ENCODE measurements around the gene ANKRD6.

ANKRD6 gene

GRCh38 chr6:89581689-89582088 is 148.7 kb downstream of the ANKRD6 start:
- TF ChIP-seq, protein P1, sequence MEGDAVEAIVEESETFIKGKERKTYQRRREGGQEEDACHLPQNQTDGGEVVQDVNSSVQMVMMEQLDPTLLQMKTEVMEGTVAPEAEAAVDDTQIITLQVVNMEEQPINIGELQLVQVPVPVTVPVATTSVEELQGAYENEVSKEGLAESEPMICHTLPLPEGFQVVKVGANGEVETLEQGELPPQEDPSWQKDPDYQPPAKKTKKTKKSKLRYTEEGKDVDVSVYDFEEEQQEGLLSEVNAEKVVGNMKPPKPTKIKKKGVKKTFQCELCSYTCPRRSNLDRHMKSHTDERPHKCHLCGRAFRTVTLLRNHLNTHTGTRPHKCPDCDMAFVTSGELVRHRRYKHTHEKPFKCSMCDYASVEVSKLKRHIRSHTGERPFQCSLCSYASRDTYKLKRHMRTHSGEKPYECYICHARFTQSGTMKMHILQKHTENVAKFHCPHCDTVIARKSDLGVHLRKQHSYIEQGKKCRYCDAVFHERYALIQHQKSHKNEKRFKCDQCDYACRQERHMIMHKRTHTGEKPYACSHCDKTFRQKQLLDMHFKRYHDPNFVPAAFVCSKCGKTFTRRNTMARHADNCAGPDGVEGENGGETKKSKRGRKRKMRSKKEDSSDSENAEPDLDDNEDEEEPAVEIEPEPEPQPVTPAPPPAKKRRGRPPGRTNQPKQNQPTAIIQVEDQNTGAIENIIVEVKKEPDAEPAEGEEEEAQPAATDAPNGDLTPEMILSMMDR (conservative IDR thresholded peaks at IDR 0.05; ENCODE audit: low read length): no peak
- no peak overlapping the region for H3K4me3 ChIP-seq (ENCODE audit: low read length)
- no peak for DNase-seq (ENCODE audit: low read depth)

DNA sequence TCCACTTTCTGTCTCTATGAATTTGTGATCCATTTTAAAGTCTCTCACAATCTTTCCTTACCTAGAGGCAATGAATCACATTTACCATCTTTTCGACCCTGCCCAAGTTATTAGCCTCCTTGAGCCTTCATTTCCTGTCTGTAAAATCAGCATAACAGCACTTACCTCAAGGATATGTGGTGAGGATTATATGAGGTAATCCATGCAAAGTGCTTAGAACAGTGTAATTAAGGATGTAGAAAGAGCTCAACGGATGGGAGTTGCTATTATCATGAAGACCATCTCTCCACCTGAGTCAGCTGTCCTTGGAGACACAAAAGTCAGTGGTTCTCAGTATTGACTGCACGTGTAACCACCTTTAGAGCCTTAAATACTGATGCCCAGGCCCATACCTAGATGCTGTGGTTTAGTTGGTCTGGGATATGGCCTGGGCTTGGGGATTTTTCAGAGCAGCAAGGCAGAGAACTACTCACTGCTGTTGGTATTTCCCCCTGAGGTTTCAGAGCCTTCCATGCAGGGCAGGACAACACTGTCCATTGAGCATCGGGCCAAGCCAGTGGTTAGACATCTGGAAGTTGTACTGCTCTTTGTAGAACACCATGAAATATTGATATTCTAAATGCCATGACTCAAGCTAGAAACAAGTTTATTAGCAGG is 149.8 kb downstream of the ANKRD6 start:
- peak; percentile 4 for DNase-seq (ENCODE audit: low read depth)
- TF ChIP-seq, protein P1 (conservative IDR thresholded peaks at IDR 0.05; ENCODE audit: low read length): no peak
- H3K4me3 ChIP-seq (ENCODE audit: low read length): no peak overlapping the region

DNA sequence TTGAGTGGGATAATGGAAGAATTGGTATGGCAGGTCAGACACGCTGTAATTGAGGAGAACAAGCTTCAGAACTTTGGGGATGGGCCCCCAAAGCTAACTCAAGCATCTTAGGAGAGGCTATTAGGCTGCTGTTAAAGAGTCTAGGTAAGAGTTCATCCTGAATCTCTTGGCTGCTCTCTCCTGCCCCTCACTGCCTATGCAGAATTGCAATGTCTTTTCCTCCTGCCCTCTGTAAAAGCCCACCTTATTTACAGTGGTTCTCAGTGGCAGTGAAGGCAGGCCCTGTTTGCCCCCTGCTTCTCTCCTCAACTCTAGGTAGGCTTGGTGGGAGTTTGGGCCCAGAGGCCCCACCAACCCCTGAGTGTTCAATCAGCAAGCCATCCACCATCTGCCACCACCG is 150.6 kb downstream of the ANKRD6 start:
- no peak for DNase-seq (ENCODE audit: low read depth)
- no peak overlapping the region for H3K4me3 ChIP-seq (ENCODE audit: low read length)
- TF ChIP-seq, protein P1 (conservative IDR thresholded peaks at IDR 0.05; ENCODE audit: low read length): no peak

DNA sequence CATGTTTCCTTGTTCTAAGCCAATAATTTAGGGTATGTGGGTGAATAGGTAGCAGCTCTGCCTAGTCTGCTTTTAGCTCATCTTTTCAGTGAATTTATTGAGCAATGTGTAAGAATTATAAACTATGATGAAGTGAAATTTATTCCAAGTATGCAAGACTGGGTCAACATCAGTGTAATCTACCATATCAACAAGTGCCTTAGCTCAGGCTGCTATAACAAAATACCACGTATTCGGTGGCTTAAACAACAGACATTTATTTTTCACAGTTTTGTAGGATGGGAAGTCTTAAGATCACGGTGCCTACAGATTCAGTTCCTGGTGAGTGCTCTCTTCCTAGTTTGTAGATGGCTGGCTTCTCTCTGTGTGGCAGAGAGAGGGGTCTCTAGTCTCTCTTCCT is 151.6 kb downstream of the ANKRD6 start:
- no peak for DNase-seq (ENCODE audit: low read depth)
- TF ChIP-seq, protein P1 (conservative IDR thresholded peaks at IDR 0.05; ENCODE audit: low read length): no peak
- no peak overlapping the region for H3K4me3 ChIP-seq (ENCODE audit: low read length)

- TF ChIP-seq, protein P1 (conservative IDR thresholded peaks at IDR 0.05; ENCODE audit: low read length): no peak
- H3K4me3 ChIP-seq (ENCODE audit: low read length): no peak overlapping the region
- peak; percentile 3 for DNase-seq (ENCODE audit: low read depth)
These were observed 152.2 kb downstream of the ANKRD6 start for GRCh38 chr6:89585154-89585553.

DNA sequence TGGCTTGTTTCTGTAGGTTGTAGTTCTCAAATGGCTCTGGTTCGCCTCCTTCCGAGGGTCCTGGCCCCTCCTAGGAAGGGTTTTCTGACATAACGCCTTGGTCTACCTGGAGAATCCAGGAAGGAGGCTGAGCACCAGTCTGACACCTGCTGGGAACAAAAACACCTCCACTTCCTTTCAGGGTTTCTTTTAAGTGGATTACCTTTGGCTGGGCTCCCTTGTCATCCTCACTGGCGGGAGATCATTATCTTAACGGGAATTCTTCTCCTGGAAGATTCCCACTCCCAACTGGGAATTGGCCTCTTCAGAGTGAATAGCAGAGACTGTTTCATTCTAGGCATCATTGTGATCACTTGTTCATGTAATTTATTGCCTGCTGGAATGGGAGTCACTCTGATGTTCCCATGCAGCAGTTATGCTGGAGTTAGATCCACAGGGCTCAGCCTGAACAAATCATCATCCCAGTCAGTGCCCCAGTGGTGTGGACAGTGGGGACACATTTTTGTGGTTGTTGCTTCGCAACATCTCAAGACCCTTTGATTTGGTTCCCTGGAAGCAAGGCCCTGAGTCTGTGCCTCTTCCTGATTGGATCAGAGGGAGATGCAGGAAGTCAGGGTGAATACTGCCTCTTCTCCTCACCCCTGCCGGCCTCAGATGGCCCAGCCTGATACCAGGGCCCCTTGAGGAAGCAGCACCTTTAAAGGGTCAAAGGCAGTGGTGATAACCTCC is 156.5 kb downstream of the ANKRD6 start:
- TF ChIP-seq, protein P1 (conservative IDR thresholded peaks at IDR 0.05; ENCODE audit: low read length): no peak
- no peak overlapping the region for H3K4me3 ChIP-seq (ENCODE audit: low read length)
- no peak for DNase-seq (ENCODE audit: low read depth)

- TF ChIP-seq, protein P1 (conservative IDR thresholded peaks at IDR 0.05; ENCODE audit: low read length): no peak
- no peak for DNase-seq (ENCODE audit: low read depth)
These were observed 157.2 kb downstream of the ANKRD6 start for GRCh38 chr6:89590133-89590532.

More at GRCh38 chr6:89590133-89590532, 157.2 kb downstream of the ANKRD6 start:
- no peak overlapping the region for H3K4me3 ChIP-seq (ENCODE audit: low read length)
